RKO (cell line): ENCODE measurements around the gene DES.

Source experiments
- DNase-seq: peaks from one replicate; pipeline ENCODE4 v3.0.0-alpha.2; 2016; ENCODE audit warnings: low spot score

DES gene

GRCh38 chr2:219440388-219441256, 22.4 kb downstream of the DES start:
- peak; percentile 14 for DNase-seq

GRCh38 chr2:219441451-219442255, 23.5 kb downstream of the DES start:
- DNase-seq = no peak

- DNase-seq = no peak
Measured at GRCh38 chr2:219442256-219443015, 24.3 kb downstream of the DES start.

GRCh38 chr2:219443016-219443696, 25.0 kb downstream of the DES start:
- no peak for DNase-seq

GRCh38 chr2:219443697-219444023, 25.5 kb downstream of the DES start:
- no peak for DNase-seq

- DNase-seq = no peak
Measured at GRCh38 chr2:219444566-219445091, 26.5 kb downstream of the DES start.

GRCh38 chr2:219445220-219445640, 27.1 kb downstream of the DES start:
- DNase-seq = no peak

GRCh38 chr2:219446101-219446504, 27.9 kb downstream of the DES start:
- DNase-seq = no peak

GRCh38 chr2:219446689-219447088, 28.5 kb downstream of the DES start:
- DNase-seq = no peak

- no peak for DNase-seq
Measured at GRCh38 chr2:219447242-219448098, 29.3 kb downstream of the DES start.

GRCh38 chr2:219448099-219448775, 30.1 kb downstream of the DES start:
- DNase-seq = no peak

GRCh38 chr2:219448776-219449341, 30.7 kb downstream of the DES start:
- DNase-seq = no peak

GRCh38 chr2:219449609-219450008, 31.4 kb downstream of the DES start:
- DNase-seq = no peak

GRCh38 chr2:219451661-219452360, 33.6 kb downstream of the DES start:
- no peak for DNase-seq

- peak; percentile 55 for DNase-seq
Measured at GRCh38 chr2:219452361-219453317, 34.5 kb downstream of the DES start.

- no peak for DNase-seq
Measured at GRCh38 chr2:219453671-219454590, 35.8 kb downstream of the DES start.

GRCh38 chr2:219455581-219455980, 37.4 kb downstream of the DES start:
- DNase-seq = no peak
